Endothelial cell of hepatic sinusoid (primary cell): Measurements from ENCODE around the gene LYZL4.

ENCODE experiments used
- in situ Hi-C: cut with HindIII; loops from 2 replicates; pipeline ENCODE4 v1.10.0; 2017; ENCODE audit warnings: low sequenced_read_pairs

Gene LYZL4

GRCh38 chr3:42410370-42411131 is at the start of gene LYZL4:
TSS of gene LYZL4 (minus strand) at chr3:42410610. CDS start at chr3:42407251, 3,359 bp downstream.
- in situ Hi-C loops: no loop called here

DNA sequence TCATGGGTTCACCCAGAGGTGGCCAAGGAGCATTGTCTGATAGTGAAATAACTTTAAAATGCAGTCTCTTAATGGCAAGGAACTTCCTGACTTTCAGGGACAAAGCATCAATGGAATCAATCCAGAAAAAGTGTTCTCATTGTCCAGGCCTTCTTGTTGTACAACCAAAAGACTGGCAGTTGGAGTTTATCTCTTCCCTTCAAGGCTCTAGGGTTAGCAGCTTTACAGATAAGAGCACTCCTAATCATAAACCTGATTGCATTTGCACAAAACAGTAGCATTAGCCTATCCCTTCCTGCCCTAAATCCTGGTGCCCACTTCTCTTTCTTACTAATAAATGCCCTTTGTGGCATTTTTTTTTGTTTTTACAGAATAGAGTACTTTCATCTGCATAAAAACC is 48.7 kb upstream of the LYZL4 start:
- in situ Hi-C loops: no loop called here

- in situ Hi-C loops: no loop called here
Observed at GRCh38 chr3:42456211-42456610, 45.8 kb upstream of the LYZL4 start.

DNA sequence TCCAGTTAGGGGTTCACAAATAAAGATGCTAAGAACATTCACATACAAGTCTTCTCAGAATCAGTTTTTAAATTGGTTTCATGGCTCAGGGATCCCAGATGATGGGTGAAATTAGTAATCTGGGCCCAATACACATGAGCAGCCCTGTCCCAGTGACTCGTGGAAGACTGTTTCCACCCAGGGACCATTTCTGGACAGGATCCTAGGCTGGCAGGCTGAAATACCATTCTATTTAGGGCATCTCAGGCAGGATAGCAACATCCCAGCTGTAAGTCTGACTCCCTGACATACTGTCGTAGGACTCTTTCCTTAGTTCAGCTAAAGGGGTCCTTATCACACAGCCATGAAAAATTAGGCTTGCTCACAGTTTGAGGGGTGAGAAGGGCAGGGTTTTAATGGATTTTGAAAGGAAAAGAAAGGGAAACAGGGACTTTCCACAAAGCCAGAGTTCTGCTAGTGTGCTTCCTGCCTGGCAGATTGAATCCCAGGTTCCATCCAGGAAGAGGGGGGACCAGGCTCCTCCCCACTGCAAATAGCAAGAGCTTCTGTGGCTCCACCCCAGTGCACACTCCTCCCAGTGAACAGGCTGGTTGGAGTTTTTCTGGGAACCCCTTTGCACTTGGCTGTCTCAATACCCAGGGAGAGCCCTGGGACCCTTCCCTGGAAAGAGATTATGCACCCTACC is 41.3 kb upstream of the LYZL4 start:
- in situ Hi-C loops: no loop called here

GRCh38 chr3:42451116-42451515 is 40.7 kb upstream of the LYZL4 start:
- in situ Hi-C loops: no loop called here

DNA sequence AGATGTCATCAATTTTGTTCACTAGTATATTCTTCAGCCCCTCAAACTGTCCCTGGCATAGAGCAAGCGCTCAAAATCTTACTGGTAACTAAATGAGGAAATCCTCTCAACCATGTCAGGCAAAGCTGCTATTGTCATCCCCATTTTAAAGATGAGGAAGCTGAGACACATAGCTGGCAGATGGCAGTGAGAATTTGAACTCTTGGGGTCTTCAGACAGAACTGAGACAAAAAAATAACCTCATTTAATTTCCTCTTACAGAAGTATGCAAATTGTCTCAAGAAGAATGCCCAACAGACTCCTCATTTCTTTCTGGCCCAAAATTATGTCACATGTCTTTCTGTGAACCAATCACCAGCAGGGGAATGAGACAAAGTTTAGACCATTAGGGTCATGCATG is 40.2 kb upstream of the LYZL4 start:
- in situ Hi-C loops: no loop called here

DNA sequence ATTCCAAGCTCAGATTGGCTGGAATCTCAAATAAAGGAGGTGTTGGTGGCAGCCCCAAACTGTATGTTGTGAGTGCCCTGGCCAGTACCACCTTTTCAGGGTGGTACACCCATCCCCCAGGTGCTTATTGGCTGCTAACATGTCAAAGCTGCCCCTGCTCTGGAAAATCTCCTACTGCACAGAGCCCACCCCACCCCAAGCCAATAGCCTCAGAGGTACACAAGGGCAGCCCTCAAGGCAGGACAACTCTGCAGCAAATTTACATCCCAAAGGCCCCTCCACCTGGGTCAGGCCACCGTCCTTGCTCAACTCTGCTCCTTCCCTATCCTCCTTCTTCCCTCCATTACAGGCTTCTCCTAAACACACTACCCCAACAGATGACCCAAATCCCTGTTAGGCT is 37.1 kb upstream of the LYZL4 start:
- in situ Hi-C loops: no loop called here

- in situ Hi-C loops: no loop called here
Observed at GRCh38 chr3:42446111-42447050, 36.0 kb upstream of the LYZL4 start.

- in situ Hi-C loops: no loop called here
Observed at GRCh38 chr3:42443819-42444436, 33.5 kb upstream of the LYZL4 start.

- in situ Hi-C loops: no loop called here
Observed at GRCh38 chr3:42443292-42443691, 32.9 kb upstream of the LYZL4 start.

DNA sequence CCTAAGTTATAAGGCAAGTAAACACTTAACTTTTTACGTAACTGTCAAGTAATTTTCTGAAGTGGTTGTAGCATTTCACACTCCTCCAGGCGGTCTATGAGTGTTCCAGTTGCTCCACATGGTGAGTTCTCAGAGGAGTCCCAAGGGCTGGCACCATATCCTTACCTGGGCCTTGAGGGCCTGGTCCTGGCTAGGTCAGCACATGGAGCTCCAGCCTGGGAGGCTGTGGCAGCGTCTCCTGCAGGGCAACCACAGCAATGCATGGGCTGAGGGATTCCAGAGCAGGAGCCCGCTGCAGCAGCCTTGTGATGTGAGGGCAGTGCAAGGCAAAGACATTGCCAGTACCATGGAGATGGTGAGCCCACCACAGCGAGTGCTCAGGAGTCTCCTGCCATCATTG is 32.2 kb upstream of the LYZL4 start:
- in situ Hi-C loops: no loop called here

DNA sequence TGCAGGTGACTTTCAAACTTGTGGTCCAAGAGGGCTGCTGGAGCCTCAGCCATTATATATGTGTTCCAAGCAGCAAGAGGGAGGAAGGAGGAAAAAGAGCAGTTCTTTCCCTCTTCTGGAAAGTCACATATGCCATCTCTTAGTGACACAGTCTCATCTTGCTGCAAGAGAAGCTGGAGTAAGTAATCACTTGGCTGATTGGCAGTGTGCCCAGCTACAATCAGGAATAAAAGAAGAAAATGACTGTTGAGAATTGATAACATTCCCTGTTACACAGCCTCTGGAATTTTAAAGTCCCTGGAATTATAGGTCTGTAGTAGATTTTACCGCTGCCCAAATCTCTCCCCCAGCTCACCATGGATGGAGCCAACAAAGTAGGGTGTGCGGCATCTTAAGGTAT is 31.4 kb upstream of the LYZL4 start:
- in situ Hi-C loops: no loop called here

GRCh38 chr3:42440924-42441323 is 30.5 kb upstream of the LYZL4 start:
- in situ Hi-C loops: no loop called here

DNA sequence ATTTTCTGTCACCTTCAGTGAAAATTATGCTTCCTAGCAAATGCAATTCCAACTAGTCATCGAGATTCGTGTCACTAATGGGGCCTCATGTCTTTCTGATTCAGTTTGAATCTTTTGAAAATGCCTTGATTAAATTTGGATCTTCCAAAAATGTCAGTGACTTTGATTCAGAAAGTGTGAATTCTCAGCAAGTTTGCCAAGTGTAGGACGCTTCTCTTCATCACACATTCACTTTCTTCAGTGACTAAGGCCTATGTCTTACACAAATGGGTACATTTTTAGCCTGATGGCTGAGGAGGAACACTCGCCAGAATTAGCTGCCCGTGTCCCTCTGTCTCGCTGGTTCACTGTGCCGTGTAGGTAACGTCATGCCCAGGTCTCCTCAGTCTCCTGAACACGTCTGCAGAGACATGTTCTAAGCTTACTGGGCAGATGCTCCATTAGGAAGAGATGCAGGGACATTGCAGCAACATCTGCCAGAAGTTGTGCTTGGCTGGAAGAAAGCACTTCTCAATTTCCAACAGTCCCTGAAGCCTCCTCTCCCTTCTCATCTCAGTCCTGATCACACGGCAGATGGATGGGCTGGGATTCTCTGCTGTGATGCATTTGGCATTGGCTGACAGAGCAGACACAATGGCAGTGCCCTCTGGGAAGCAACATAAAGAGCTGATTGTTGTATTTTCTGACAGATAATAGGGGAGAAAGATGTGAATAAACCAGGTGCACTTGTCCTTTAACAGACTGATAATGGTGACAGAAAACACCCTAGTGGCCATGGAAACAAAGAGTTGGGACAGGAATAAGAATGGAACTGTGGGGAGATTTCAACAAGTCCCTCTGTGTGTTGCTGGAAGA is 29.1 kb upstream of the LYZL4 start:
- in situ Hi-C loops: loop anchor here (5.0 kb wide), 1 partner anchor 53 kb away; no protein-coding TSS in a partner anchor

DNA sequence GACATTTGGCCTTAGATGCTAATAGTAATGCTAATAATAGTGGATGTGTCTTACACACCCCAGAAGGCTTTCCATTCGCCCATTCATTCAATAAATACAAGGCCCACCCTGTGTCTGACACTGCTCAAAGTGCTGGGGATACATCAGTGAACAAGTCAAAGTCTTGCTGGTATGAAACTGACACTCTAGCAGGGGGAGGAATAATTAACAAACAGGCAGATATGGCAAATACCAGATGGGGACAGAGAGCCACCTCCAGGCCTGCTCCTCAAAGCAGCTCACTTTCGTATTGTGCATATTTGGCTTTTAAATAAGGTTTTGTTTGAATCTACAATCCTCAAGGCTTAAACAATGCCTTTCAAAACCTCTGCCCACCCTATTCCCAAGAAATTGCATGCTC is 28.3 kb upstream of the LYZL4 start:
- in situ Hi-C loops: loop anchor here (5.0 kb wide), 1 partner anchor 54 kb away; no protein-coding TSS in a partner anchor

- in situ Hi-C loops: loop anchor here (5.0 kb wide), 1 partner anchor 54 kb away; no protein-coding TSS in a partner anchor
Observed at GRCh38 chr3:42438193-42438592, 27.8 kb upstream of the LYZL4 start.

GRCh38 chr3:42434777-42435380 is 24.5 kb upstream of the LYZL4 start:
- in situ Hi-C loops: loop anchor here (5.0 kb wide), 1 partner anchor 57 kb away; no protein-coding TSS in a partner anchor

DNA sequence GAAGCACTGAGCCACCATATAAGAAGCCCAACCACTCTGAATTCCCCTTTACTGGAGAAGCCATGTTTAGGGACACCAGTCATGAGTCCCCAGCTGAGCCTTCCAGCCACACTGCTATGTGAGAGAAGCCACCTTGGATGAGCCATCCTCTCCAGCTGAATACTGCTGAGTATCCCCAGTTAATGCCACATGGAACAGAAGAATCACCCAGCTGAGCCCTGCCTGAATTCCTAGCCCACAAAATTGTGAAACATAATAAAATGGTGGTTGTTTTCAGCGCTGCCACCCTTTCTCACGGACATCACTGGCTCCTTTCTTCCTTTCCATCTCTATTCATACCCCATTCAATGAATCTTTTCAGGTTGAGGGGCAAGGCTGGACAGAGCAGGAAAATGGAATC is 22.1 kb upstream of the LYZL4 start:
- in situ Hi-C loops: no loop called here

DNA sequence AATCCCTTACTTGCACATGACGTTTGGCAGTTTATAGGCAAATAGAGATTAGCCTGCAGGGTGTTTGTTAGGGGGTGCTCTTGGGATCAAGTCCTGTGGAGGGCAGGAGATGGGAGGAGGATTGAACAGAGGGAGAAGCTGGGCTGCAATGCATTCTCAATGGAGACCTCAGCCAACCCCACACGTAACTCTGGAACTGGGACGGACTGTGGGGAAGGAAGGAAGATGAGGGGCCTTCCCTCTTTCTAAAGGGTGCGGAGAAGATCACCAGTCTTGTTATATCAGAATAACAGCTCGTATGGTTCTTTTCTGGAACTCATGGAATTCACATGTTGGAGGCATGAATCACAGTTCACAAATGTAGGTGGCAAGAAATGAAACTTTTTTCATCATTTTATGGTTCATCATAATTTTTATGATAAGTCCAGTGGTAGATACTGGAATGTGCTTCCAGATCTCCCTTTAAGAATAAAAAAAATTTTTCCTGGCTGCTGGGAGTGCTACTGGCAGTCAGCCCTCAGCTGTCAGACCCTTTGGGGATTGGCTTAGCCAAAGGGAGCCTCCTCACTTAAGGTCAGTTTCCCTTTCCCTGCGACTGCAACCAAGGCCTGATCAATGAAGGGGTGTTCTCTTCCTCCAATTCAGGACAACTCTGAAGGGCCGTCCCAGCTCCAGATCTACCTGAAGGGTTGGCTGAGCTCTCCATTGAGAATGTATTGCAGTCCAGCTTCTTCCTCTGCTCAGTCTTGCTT is 20.5 kb upstream of the LYZL4 start:
- in situ Hi-C loops: no loop called here
